Measurements from ENCODE around the gene STARD9. TPM values are rescaled to one million over a fixed set of nuclear protein-coding genes. Genes with fewer than 3 reads are reported as not detected.
A peak's percentile ranks its signal among the peaks of the same experiment; 100 is the strongest.

The STARD9 gene
- total RNA-seq, 1 experiment from 2014 or later: 0.86 TPM

- Mint-ChIP-seq H3K27me3 (ENCODE audit: insufficient read depth, unreplicated experiment) (no peaks in the 10 kb centered on the region), H3K27ac (ENCODE audit: unreplicated experiment) (no peak overlapping the region), H3K4me1 (ENCODE audit: low read depth, unreplicated experiment) (no peaks in the 10 kb centered on the region), H3K36me3 (ENCODE audit: insufficient read depth, unreplicated experiment) (peaks cover 59% of the 10 kb centered on the region), H3K9me3 (ENCODE audit: unreplicated experiment) (no peaks in the 10 kb centered on the region), H3K4me3 (ENCODE audit: unreplicated experiment) (no peak overlapping the region)
- Histone ChIP-seq H3K9me3 (no peaks in the 10 kb centered on the region), H3K4me1 (no peaks in the 10 kb centered on the region), H3K27me3 (replicated peaks; ENCODE audit: control insufficient read depth, insufficient read depth, low read length) (no peaks in the 10 kb centered on the region), H3K36me3 (ENCODE audit: control insufficient read depth, insufficient read depth, low read length) (peaks cover 4% of the 10 kb centered on the region), H3K4me3 (ENCODE audit: low read depth, low read length) (no peak overlapping the region)
- no TSS peak for BruUV-seq (replicated peaks)
- intact Hi-C loops (cut with micrococcal nuclease; ENCODE audit: unreplicated experiment): no loop called here
- no peak for DNase-seq
- POLR2A ChIA-PET: no interaction called here
- TF ChIP-seq CTCF (IDR thresholded peaks at IDR 0.05; ENCODE audit: insufficient read depth in 1 of 2, low read depth in 1 of 2, low read length in 1 of 2, severe bottlenecking in 1 of 2, unreplicated experiment in 1 of 2): no peak
- CTCF ChIA-PET: interaction anchor here (0.6 kb wide), 1 partner anchor 1834 kb away, joined by 3 read pairs; no protein-coding TSS in a partner anchor
Measured at GRCh38 chr15:42730135-42730534, 154.7 kb downstream of the STARD9 start.

GRCh38 chr15:42730536-42730935, 155.1 kb downstream of the STARD9 start:
- no peak for DNase-seq
- BruUV-seq (replicated peaks): no TSS peak
- POLR2A ChIA-PET: no interaction called here
- no peaks in the 10 kb centered on the region for H3K9me3 ChIP-seq
- Mint-ChIP-seq H3K36me3 (ENCODE audit: insufficient read depth, unreplicated experiment) (peaks cover 58% of the 10 kb centered on the region), H3K4me1 (ENCODE audit: low read depth, unreplicated experiment) (no peaks in the 10 kb centered on the region), H3K27ac (ENCODE audit: unreplicated experiment) (no peak overlapping the region), H3K9me3 (ENCODE audit: unreplicated experiment) (no peaks in the 10 kb centered on the region), H3K4me3 (ENCODE audit: unreplicated experiment) (no peak overlapping the region), H3K27me3 (ENCODE audit: insufficient read depth, unreplicated experiment) (no peaks in the 10 kb centered on the region)
- CTCF ChIA-PET: interaction anchor here (0.6 kb wide), 1 partner anchor 1834 kb away, joined by 3 read pairs; no protein-coding TSS in a partner anchor
- H3K27me3 ChIP-seq (replicated peaks; ENCODE audit: control insufficient read depth, insufficient read depth, low read length): no peaks in the 10 kb centered on the region
- intact Hi-C loops (cut with micrococcal nuclease; ENCODE audit: unreplicated experiment): no loop called here
- H3K4me1 ChIP-seq: no peaks in the 10 kb centered on the region
- no peak overlapping the region for H3K4me3 ChIP-seq (ENCODE audit: low read depth, low read length)
- peaks cover 4% of the 10 kb centered on the region for H3K36me3 ChIP-seq (ENCODE audit: control insufficient read depth, insufficient read depth, low read length)
- no peak for TF ChIP-seq CTCF (IDR thresholded peaks at IDR 0.05; ENCODE audit: insufficient read depth in 1 of 2, low read depth in 1 of 2, low read length in 1 of 2, severe bottlenecking in 1 of 2, unreplicated experiment in 1 of 2)

GRCh38 chr15:42731461-42731860, 156.1 kb downstream of the STARD9 start:
- BruUV-seq (replicated peaks): no TSS peak
- Histone ChIP-seq H3K9me3 (no peaks in the 10 kb centered on the region), H3K4me1 (no peaks in the 10 kb centered on the region), H3K27me3 (replicated peaks; ENCODE audit: control insufficient read depth, insufficient read depth, low read length) (no peaks in the 10 kb centered on the region), H3K4me3 (ENCODE audit: low read depth, low read length) (no peak overlapping the region), H3K36me3 (ENCODE audit: control insufficient read depth, insufficient read depth, low read length) (peaks cover 4% of the 10 kb centered on the region)
- H3K4me3 Mint-ChIP-seq (ENCODE audit: unreplicated experiment): no peak overlapping the region
- H3K27me3 Mint-ChIP-seq (ENCODE audit: insufficient read depth, unreplicated experiment): no peaks in the 10 kb centered on the region
- ChIA-PET CTCF (no interaction called here), POLR2A (no interaction called here)
- TF ChIP-seq CTCF (IDR thresholded peaks at IDR 0.05; ENCODE audit: insufficient read depth in 1 of 2, low read depth in 1 of 2, low read length in 1 of 2, severe bottlenecking in 1 of 2, unreplicated experiment in 1 of 2): no peak
- no peak for DNase-seq
- intact Hi-C loops (cut with micrococcal nuclease; ENCODE audit: unreplicated experiment): no loop called here
- peak overlapping the region; percentile 43 for H3K27ac Mint-ChIP-seq (ENCODE audit: unreplicated experiment)
- no peaks in the 10 kb centered on the region for H3K4me1 Mint-ChIP-seq (ENCODE audit: low read depth, unreplicated experiment)
- no peaks in the 10 kb centered on the region for H3K9me3 Mint-ChIP-seq (ENCODE audit: unreplicated experiment)
- H3K36me3 Mint-ChIP-seq (ENCODE audit: insufficient read depth, unreplicated experiment): peaks cover 62% of the 10 kb centered on the region
